Stimulated activated CD8-positive, alpha-beta memory T cell treated with anti-CD3 and anti-CD28 coated beads, Interleukin-2, amount 100 ng/mL, for 48 hours (primary cell): Measurements from ENCODE around the gene SMG6.

ENCODE experiments used
- DNase-seq, 2 donors: peaks; one replicate each; pipeline ENCODE4 v3.0.0-alpha.2; 2020; ENCODE audit warnings: low read depth in 2 of 2

SMG6 gene

DNA sequence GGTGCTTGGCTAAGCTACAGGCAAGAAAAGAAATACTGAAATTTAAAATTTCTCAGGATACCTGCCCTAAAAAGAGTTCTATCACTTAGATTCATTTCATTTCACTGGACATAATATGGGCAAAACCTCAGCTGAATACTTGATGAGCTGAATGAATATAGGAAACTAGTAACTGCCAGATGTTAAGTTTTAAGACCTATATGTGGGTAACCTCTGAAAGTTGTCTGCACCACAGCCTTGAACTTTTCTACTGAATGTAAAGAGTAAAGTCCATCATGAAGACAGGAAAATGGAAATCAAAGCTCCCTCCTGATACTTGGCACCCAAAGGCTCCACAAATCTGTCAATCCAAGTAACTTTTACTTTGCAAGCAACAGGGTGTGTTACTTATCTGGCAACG is 197.9 kb downstream of the SMG6 start:
- no peak for DNase-seq

DNA sequence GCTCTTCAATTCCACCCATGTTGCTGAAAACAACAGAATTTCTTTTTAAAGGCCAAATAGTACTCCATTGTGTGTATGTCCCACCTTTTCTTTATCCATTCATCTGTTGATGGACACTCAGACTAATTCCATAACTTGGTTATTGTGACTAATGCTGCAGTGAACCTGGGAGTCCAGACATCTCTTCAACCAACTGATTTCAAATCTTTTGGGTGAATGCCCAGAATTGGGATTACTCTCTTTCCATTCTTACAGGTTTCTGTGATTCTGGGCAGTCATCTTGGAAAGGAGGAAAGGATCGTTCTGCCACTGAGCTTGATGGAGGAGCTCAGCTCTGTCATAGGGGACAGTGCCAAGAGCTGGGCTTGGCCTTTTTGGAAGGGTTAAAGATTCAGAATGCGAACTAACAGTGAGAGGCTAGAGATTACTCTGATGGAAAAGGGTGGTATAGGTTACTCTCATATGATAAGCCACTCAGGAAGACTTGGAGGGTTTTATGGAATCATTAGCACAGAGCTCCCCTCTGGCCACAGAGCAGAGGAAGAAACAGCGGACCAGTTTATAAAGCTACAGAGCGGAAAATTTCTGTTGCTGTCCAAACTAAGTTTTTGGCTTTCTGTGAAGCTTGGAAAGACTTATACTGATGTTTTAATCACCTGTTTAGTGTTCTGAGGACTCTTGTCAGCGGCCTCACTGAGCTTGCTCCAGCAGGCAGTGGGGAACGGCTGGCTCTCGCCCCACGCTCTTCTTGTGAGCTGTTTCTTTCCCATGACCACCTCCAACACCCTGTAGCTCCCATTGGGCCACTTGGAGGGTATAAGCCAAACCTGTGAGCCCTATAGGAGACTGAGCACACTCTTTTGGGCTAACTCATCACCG is 200.4 kb downstream of the SMG6 start:
- DNase-seq = no peak

DNA sequence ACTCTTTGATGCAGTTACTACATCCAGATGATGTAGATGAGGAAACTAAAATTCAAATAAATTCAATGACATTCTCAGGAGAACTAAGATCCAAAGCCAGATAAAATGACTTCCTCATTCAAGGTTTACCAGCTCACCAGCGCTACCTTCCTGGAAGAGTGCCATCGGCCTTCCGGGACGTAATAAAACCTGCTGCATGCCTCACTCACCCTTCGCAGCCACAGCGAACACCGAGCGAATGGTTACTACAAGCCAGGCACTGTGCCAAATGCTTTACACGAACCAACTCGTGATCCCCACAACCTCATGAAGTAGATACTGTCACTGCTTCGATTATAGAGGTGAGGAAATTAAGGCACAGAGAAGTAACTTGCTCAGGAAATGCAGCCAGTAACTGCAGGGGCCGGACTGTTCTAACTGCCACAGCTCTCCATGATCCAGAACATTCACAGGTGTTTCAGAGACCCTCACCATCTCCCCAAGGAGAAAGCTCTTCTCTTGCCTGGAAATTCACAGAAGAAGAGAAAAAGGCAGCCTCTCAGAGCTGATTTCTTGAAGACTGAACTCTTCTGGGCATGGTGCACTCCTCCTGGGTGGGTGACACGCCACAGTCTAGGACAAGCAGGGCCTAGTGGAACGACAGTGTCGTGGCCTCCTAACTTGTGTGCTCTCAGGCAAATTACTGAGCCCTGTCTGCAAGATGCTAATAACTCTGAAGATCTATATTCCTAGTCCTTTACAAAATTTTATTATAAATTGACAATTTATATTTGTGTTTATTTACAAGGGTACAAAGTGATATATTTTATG is 201.9 kb downstream of the SMG6 start:
- DNase-seq = no peak

DNA sequence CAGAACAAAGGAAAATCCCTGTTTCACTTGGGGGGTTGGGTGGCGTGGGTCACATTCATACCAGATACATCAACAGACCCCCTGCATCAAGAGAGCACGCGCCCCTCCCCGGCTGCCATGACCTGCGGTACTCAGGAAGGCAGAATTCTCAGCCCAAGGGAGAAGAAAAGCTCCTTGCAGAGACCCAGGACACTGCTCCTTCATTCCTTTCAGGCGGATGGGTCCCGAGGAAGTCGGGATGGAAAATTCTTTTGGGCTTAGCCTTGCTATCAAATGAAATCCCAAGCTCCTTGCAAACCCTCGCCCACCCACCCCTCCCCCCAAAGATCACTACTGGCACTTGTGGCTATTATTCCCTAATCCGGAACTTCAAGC is 208.1 kb downstream of the SMG6 start:
- no peak for DNase-seq

DNA sequence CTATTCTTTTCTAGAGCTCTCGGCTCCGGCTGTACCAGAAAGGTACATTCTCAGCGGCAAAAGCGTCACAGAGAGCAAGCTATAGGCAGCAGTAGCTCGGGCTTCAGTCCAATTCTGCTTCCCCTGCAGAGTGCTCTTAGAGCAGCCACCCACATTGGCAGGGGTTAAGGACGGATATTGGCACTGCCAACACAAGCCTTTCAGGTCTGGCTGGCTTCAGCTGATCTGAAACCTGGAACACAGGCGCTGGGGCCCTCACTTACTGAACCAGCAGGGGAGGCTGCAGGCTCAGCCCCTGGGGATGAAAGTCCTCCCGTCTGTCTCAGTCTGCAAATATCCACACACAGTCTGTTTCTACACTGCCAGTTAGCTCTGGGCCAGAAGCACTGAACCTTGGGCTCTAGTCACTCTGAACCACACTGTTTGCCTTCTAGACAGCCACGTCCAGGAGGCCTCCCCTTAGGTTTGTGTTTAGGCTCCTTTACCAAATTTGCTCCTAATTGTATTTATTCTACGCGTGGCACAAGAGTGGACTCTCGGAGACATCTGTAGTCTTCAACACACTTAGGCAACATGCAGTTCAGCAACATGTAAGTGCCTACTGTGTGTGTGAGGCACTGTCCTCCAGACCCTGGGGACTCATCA is 208.6 kb downstream of the SMG6 start:
- DNase-seq = no peak

DNA sequence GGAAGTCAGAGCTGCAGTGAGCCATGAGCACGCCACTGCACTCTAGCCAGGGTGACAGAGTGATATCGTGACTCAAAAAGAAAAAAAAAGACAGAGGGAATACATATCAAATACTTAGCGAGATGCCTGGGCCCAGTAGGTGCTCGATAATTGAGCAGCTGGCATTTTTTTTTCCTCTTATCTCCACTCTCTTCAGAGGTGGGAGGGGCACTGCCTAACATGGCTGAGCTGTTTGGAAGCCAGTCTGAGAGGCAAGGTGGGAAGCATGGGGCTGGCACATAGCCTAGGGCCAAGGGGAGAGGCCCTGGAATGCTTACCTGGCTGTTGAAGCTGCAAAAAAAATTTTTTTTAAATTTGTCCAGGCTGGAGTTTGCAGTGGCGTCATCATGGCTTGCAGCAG is 210.2 kb downstream of the SMG6 start:
- no peak for DNase-seq

DNA sequence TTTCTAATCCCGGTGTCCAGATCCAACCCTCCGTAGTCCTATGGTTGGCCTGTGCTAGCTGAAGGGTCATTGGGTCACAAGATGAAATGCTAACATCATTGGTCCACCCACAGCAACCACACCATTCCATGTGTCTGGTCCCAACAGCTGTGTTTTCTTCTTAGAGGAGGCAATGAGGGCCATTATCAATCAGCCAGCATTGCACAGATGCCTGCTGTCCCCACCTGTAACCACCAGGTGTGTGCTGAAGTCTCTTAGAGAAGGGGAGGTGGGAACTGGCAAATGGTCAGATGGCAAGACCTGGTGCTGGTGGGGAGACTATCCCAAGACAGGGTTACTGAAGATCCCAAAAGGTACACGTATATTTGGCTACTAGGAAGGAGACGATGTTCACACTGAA is 211.3 kb downstream of the SMG6 start:
- DNase-seq = no peak

DNA sequence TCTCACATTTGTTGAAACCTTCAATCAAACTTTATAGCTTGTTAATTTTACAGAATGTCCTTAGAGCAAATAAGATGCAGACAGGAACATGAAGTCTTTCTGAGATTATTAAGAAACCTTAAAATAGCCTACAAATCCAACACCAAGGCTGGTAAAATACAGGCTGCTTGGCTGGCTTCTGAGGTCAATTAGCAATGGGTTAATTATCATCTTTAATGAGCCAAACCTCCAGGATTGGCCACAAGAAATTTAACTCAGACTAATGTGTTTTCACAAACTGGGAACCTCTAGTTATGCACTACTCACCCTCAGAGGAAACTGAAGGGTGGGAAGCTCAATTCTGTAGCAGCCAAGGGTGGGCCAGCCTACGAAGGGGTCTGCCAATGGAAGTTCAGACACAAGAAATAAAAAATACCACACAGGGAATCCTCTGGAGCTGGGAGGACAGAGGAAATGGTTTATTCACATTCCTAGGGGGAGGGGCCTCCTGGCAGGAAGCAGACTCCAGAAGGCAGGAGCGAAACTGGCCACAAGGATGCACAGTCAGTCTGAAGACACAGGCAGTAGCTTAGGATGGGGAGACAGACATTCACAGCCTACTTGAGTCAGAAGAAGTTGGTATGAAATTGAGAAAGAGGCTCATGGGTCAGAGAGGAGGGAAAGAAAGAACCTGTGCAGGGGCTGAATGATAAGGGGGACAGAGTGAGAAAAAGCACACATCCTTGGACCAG is 212.6 kb downstream of the SMG6 start:
- no peak for DNase-seq

DNA sequence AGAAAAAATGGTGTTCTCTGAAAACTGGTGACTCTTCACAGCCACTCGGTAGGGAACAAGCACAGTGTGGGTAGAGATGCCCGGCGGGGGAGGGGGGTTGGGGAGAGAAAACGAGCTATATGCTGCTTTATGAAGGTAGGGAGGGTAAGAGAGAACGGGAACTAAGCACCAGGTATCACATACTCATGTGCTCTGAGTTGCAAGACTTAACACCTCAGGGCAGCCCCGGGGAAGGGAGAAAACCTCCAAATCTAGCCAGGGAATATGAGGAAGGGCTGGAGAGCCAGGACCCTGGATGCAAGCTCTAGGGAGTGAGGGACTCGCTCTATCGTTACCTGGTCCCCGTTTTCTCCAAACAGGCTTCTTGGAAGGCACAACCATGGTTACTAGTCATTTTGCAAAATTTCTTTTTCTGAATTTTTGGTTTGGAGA is 213.4 kb downstream of the SMG6 start:
- no peak for DNase-seq

DNA sequence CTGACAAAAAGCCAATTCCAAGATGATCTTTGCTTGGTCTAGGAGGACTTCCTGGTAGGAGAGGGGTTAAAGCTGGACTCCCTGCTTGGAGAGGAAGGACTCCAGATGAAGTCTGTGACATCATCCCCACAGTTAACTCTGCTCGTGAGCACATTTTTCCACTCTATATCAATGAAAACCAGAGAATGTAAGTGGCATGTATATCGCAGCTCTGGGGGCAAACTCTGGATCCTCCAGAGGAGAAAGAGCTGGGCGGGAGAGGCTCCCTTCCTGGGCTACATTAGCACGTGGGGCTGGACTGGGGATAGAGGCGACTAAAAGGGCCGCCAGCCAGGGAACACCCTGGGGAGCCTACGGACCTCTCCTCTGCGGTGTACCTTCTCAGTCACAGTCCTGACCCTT is 214.6 kb downstream of the SMG6 start:
- DNase-seq = no peak

DNA sequence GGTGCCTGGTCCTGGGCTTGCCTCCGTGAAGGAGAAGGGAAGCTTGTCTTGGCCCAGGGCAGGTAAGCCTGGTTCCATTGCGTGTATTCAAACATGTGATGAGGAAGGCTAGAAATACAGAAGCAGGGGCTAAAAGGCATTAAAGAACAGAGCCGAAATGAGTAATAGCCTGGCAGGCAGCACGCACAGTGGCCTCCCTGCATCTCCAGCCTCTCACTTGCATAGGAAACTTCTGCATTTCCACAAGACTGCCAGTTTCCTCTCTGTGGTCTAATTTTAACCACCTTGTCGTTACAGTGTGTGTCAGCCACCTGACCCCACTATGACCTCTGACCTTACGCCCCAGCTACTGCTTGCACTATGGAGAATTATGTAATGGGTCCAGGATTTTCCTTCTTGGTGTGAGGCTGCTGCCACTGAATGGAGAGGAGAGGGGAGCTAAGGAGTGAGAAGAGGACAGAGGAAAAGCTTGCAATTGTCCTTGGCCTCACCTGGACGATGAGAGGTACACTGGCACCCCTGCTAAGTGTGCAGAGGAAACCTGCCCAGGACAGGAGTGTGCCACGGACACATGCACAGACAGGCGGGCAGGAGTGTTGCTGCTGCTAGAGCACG is 215.9 kb downstream of the SMG6 start:
- peak in 1 of 2 donors; percentile 38 for DNase-seq

DNA sequence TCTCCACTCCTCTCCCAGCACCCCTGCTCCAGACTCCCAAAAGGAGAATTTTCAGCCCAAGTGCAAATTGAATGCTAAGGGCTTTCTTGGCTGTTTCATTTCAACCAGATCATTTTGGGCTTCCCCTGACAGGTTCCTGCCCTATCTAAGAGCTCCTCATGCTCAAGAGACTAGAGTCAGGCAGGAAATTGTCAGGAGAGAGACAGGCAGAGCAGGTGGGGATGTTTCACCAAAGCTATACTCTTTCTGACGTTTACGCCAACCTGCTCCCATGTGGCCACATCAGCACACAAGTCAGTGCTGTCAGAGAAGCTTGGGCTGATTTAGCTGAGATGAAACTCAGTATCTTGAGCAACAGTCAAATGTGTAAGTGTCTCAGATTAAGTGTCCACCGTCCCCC is 217.3 kb downstream of the SMG6 start:
- no peak for DNase-seq

DNA sequence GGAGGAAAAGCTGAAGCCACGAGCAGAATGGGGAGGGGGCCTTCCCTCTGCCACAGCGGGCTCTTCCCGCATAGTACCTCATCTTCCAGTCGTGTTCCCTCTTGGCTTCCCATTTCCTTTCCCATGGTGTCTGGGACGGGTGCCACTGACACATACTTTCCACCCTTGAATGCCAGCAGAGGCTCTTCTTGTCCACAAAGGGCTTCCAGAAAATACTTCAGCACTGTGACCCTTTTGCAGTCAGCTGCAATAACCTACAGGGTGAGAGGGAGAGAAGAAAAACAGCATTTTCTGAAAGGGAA is 218.0 kb downstream of the SMG6 start:
- no peak for DNase-seq

DNA sequence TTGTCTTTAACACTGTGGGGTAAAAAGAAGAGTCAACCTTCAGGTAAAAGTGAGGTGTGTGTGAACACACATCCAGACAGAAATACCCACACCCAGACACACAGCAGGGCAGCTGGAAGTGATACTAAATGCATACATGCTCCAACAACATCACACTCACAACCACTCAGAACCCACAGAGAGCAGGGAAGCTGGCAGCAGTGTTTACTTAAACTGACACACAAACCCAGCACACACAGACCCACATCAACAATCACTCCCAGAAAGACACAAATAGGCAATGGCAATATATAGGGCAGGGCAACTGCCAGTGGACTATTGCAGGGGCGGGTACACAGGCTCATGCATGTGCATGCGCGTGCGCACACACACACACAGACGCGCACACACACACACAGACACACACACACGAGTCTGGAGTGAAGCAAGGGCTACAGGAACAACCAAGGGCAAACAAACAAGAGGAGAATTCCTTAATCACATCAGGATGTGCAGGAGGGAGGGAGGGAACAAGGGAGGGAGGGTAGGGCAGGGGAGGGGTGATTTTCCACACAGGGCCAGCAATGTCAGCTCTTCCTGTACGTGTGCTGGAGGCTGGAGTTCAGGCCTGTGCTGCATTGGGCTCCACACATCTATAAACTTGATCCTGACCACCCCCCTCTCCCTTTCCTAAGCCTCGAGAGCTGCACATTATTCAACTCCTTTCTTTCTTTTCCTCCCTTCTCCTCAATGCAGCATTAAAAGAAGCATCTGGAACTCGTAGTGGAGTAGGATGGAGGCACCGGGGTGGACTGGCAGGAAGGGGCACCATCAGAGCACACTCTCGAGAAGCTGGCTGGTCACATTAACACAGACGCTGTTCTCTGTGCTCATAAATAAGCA is 218.6 kb downstream of the SMG6 start:
- DNase-seq = no peak

DNA sequence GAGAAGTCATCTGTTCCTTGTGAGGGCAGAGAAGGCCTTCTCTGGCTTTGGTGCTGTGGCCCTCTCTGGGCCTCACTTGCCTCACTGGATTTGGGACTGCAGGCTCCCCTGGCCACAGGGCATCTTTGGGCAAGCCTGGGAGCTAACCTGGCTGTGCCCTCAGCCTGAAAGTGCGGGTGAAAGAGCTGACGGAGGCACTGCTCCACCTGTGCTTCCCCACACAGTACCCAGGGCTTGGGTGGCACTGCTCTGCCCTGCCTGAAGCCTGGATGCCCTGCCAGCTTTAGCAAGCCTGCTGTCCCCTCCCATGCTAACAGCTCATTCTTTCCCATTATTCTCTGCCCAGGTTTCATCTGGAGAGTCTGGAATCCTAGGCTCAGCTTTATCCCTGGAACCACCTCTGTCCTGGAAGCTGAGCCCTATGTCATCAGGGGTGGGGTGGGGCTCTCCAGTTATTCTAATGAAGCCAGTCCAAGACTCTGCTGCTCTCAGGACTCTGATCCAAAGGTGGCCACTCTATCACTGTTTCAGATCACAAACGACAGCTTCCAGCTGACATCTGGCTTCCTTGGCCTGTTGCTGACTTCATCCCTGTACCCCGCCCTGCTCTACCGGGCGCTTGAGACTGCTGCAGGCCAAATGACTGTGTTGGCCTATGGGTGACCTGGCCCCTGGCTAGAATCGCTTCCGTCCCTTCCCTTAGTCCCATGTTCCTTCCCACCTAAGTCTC is 219.4 kb downstream of the SMG6 start:
- no peak for DNase-seq

DNA sequence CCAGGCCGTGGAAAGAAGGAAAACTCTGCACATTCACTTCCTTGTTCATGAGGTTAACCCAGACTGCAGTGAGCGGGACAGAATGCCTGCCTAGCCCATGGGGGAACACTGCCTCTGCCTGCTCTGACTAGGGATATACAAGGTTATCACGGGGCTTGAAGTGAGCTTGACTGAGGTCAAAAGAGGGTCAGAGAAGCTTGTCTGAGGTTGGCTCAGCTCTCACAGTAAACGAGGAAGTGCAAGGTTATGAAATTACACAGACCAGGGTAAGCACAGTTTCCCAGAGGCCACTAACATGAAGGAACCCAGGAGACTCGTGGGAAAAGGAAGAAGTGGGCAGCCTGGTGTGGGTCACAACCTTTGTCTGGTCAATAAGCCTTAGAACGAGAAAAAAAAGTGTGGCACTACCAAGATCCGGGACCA is 220.0 kb downstream of the SMG6 start:
- no peak for DNase-seq

DNA sequence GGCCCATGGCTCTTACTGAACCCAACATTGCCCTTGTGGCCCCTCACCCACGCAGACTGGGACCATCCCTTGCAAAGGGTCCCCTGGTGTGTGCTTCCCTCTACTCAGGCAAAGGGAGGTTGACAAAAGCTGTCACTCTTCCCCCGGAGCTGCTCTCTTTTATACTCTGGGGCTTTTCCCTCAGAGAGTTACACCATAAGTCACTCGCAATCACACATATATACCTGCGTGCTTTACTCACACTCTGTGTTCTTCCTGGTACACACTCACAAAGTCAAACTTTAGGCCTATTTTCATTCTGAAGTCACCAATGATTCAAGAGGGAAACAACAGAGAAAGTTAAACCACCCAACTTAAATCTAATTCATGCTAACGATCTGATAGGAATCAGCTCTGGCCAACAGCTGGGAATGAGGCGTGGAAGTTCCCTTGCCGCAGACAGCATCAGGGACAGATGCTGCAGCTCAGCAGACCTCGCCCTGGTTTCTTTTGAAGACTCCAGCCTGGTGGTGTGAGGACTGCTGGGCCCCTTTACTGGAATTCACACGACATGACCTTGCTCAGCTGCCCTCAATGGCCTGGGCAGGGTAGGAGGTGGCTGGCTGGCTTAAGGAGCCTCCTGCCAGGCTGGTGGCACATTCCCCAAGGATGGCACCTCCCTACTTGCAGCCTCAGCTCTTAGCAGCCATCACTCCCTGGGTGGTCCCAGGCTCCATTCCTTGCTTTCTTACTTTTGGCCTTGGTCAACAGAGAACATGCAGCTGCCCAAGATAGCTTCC is 221.4 kb downstream of the SMG6 start:
- DNase-seq = no peak

DNA sequence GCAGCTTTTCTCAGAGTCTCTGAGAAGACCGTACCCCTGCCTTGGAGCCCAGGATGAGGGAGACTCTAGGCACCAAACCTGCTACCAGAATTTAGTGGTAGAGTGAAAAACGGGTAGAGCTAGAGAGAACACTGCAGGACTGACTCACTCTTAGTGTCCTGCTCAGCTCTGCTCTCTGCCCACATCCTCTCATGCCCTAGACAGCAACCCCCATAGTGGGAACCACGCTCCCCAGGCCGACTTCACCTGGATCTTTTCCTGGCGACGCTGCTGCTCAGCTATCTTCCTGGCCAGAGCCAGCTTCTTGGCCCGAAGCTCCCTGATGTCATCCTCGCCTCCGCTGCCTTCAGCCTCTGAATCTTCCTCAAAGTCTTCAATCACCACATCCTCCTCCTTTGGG is 222.0 kb downstream of the SMG6 start:
- no peak for DNase-seq

DNA sequence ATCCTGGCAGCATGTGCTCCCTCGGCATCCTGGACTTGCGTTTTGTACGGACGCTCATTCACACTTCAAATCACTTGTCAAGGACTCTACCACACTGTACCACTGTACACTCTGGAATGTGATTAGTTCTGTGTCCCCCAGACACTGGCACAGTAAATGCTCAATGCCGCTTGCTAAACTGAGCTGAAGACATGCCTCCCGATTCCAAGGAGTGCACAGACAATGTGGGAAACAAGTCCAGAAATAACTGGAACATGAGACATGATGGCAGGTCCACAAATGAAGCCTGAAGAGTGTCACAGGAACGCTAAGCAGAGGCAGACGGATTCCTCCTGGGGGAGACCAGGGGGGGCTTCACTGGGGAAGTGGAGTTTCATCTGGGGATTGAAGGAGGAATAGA is 226.5 kb downstream of the SMG6 start:
- DNase-seq = no peak
